NCI-H2107 treated with DMSO at 0.1 percent for 48 hours (cell line): ENCODE results near the gene MAP3K4.

Source experiments
- DNase-seq: peaks from one replicate; lab custom pipeline; 2025; ENCODE audit not compliant: unreplicated experiment; lab: John Stamatoyannopoulos, UW

The MAP3K4 gene, protein sequence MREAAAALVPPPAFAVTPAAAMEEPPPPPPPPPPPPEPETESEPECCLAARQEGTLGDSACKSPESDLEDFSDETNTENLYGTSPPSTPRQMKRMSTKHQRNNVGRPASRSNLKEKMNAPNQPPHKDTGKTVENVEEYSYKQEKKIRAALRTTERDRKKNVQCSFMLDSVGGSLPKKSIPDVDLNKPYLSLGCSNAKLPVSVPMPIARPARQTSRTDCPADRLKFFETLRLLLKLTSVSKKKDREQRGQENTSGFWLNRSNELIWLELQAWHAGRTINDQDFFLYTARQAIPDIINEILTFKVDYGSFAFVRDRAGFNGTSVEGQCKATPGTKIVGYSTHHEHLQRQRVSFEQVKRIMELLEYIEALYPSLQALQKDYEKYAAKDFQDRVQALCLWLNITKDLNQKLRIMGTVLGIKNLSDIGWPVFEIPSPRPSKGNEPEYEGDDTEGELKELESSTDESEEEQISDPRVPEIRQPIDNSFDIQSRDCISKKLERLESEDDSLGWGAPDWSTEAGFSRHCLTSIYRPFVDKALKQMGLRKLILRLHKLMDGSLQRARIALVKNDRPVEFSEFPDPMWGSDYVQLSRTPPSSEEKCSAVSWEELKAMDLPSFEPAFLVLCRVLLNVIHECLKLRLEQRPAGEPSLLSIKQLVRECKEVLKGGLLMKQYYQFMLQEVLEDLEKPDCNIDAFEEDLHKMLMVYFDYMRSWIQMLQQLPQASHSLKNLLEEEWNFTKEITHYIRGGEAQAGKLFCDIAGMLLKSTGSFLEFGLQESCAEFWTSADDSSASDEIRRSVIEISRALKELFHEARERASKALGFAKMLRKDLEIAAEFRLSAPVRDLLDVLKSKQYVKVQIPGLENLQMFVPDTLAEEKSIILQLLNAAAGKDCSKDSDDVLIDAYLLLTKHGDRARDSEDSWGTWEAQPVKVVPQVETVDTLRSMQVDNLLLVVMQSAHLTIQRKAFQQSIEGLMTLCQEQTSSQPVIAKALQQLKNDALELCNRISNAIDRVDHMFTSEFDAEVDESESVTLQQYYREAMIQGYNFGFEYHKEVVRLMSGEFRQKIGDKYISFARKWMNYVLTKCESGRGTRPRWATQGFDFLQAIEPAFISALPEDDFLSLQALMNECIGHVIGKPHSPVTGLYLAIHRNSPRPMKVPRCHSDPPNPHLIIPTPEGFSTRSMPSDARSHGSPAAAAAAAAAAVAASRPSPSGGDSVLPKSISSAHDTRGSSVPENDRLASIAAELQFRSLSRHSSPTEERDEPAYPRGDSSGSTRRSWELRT (N-terminal part only)

DNA sequence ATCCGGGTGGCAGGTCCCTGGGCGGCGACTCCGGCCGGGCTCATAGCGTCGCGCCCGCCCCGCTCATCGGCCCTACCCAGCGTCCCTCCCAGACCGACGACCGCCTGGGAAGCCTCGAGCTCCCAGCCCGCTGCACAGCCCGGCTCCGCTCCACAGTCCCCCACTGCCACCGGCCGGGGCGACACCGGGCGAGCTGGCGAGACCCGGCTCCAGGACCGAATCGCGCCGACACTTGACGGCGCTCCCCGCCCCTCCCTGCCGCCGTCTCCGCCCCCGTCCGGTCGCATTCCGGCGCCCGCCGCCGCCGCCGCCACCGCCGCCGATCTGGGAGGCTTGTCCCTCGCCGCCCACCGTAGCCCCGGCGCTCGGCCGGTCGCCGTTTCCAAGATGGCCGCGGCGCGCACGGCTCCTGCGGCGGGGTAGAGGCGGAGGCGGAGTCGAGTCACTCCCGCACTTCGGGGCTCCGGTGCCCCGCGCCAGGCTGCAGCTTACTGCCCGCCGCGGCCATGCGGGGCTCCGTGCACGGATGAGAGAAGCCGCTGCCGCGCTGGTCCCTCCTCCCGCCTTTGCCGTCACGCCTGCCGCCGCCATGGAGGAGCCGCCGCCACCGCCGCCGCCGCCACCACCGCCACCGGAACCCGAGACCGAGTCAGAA, at the start of gene MAP3K4:
MAP3K4 (plus strand) TSS at position 364 of the 655 bp plus-strand sequence; CDS start at position 527, 163 bp downstream.
- peak; percentile 51 for DNase-seq

DNA sequence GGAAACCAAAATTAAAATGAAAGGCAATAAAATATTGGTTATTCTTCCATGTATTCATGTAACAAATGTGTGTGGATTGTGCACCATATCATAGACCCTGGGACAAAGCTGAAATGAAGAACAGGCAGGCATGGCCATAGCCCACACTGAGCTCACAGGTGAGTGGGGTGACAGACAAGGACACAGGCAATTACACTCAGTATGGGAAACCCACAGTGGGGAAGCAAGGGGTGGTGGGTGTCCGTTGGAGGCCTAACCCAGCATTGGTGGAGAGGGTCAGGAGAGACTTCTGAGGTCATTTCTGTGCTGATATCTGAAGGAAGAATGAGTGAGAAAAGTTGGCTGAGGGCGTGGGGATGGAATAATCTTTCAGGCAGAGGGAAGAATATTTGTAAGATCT, 47.6 kb upstream of the MAP3K4 start:
- no peak for DNase-seq

DNA sequence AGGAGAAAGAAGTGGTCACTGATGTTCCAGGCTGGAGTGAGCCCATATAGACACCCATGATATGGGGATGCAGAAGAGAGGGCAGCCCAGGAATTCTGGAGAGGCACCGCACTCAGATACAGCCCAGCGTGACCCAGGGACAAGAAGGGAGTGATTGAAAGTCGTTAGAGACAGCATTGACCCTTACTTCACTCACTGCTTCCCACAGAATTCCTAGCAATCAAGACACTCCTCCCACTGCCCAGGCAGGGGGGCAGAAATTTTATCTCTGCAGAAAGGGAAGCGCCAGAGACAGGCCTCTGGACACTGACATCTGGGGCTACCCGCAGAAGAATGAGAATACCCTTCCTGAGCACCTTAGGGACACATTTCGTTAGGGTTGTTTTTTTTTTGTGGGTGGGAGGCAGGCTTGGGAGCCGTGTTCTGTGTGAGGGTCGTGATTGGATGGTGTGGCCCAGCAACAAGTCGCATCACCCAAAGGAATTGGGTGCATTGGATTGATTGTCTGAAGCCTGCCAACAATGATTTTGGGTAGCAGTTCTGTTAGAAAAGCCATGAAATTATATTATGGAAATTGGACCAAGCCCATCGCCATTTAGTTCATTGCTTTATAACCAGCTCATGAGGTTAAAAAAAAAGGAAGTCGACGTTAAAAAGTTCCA, 45.9 kb upstream of the MAP3K4 start:
- no peak for DNase-seq

DNA sequence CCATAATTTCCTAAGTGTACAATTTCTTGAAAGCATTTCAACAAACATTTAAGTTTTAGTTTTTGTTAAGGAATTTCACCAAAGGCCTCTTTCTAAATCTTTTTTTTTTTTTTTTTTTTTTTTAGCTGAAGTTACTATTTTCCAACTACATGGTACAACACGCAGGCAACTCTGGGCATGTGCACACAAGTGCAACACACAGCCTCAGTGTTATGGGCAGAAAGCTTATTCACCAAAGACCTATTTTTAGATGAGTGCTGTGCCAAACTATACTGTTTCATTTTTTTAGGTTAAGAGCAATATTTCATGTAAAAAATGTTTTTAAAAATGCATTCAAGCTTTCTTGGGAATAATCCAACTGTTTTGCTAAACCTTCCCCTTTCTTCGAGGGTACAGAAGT, 42.0 kb upstream of the MAP3K4 start:
- no peak for DNase-seq

DNA sequence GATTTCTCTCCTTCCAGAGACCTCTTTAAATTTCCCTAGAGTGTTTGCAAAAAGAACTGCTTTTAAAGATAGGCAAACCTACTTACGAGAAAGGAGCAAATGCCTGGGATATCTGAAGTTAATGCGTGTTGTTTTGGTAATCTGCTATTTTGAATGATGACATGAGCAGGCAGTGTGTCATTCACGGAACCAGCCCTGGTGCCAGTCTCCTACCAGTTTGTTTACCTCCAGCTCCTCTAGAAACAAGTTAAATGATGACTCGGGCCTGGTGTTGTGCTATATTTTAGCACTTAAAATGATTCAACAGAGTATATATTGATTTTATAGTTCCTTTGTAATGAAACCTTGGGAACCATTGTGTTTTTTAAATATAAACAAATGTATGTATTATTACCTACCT, 41.1 kb upstream of the MAP3K4 start:
- DNase-seq: no peak

DNA sequence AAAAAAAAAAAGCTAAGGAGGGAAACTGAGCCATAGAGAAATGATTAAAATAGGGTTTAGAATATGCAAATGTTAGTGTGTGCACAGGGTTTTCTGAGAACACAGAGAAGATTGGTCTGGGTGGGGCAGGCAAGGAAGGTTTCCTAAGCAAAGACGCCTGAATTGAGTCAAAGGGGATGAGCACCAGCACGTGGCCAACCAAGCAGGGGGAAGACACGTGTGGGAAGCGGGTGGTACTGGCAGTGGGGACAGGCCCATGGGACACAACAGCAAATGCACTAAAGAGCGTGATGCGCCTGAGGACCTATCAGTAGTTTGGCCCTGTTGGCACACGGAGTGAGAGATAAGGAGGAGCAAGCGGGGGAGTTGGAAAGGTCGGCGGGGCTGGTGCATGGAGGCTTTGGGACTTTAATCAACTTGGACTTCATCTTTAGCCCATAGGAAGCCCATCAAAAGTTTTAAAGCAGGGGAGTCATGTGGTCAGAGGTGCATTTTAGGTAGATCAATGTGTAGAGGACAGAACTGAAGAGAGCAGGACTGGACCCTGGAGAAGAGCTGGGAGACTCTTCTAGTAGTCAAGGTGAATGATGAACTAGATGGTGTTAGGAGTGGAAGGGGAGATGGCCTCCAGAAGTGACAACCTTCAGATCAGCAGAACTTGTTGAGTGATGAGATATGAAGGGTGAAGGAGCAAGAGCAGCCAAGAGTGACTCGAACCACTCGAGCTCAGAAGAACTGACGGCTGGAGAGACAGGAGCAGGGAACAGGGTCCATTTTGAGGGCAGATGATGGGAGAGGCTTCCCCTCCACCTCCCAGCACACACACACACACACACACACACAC, 40.2 kb upstream of the MAP3K4 start:
- DNase-seq: no peak

DNA sequence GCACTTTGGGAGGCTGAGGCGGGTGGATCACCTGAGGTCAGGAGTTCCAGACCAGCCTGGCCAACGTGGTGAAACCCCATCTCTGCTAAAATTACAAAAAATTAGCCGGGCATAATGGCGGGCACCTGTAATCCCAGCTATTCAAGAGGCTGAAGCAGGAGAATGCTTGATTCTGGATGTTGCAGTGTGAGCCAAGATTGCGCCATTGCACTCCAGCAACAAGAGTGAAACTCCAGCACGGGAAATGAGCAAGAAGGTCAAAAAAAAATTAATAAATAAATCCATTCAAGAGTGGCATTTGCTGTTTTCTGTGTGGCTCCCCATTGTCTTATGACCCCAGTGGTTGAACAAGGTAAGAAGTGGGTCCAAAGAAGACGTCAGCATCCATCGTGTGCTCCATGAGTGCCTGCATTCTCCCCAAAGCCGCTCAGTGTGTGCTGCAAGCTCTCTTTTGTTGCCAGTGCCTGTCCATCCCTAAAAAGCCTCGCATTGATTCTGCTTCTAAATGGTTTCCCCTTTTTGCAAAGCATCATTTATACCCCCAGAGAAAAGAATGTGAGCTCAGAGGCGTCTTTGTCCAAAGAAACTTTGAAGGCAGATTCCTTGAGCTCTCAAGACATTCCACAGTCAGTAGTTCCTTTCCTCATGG, 38.8 kb upstream of the MAP3K4 start:
- no peak for DNase-seq

DNA sequence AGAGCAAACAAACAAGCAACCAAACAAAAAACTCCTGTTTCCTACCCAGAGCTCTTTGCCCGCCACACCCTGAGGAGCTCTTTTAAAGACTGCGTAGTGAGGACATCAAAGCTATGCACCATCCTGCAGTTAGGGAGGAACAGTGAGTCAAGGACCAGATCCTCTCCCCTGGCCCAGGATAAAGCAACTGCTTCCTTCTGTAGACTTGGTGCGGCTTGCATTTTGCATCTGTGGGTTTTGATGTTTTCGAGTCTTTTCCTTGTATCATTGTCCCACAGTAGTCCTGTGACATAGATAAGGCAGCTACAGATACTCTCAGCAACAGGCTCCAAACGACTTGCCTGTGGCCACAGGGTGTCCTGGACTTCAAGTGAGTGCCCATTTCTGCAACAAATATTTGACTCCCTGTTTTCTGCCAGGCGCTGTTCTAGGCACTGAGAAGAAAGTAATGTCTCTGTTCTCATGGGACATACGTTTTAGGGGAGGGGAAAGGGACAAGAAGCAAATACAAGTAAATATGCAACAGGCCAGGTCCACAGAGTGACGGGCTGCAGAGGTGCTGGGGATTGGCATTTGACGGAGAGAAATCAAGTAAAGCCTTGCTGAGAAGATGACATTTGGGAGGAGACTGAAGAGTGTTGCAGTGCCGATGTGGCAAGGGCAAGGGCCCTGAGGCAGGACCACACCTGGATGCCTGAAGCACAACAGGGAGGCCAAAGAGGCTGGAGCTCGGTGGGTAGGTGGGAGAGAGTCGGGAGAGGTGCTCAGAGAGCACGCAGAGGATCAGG, 35.9 kb upstream of the MAP3K4 start:
- DNase-seq: no peak

DNA sequence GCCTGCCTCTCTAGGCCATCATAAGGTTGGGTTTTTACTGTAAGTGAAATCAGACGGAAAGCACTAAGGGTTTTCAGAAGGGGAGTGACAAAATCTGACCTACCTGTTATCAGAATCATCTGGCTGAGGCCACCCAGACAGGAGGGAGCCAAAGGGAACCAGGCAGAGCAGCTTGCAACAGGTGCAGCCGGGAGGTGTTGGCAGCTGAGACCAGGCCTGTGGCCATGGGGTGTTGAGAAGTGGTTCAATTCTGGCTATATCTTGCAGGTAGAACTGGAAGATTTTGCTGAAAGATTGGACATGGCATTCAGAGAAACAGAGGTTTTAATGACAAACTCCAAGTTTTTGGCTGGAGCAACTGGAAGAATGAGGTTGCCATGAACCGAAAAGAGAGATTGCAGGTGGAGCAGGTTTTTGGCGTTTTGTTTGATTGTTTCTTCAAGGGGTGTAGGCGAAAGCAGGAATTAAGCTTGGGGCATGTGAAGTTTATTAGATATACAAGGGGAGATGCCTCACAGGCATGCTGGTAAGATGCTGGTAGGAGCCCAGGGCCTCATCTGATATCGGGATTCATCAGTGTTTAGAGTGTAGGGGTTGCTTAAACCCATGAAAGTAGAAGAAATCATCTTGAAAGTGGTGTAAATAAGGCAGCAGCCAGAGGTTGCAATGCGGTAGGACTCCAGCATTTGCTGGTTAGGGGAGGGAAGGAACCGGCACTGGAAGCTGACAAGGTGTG, 35.1 kb upstream of the MAP3K4 start:
- DNase-seq: no peak

DNA sequence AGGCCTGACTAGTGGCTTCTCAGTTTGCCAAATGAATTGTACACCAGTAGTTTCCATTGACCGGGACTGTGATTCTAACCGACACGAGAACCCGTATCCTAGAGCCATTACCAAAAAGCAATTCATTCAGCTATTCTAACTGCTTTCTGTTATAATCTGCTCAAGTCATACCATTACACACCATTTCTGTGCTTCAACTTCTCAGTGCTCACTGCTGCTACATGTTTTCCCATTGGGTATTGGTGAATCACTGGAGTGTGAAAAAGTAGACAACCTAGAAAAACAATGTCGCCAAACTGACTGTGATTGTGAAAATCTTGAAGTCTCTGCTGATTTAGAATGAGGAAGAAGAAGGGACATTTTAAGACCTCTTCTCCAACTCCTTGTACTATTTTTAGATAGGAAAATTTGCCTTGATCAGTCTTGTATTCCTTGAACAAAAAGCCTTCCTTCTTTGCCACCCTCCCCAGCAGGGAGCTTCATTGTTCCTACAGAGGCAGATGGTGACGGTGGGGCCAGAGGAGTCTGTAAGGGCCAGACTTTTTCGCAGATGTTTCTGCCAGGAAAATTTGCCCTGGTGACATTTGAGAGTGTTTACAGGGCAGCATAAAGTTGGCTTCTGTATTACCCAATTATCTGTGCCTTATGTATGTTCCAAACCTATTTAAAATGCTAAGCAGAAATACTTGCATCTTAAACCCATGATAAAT, 31.7 kb upstream of the MAP3K4 start:
- peak; percentile 30 for DNase-seq

DNA sequence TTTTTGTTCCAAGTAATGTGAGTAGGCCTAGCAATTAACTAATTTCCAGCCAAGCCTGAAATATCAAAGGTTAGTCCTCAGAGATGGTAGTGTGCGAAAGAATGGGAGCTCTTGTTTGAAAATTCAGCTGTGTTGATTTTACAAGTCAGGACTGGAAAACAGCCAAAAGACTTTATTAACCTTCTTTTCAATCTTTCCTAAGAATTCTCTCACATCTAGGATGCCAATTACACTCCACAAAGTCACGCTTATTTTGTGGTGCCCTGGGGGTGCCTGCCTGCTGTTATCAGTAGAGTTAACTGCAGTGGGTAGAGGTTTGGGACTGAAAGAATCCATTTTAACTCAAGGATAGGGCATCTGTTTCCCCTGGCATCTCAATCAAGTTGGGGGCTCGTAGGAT, 30.7 kb upstream of the MAP3K4 start:
- DNase-seq: no peak

DNA sequence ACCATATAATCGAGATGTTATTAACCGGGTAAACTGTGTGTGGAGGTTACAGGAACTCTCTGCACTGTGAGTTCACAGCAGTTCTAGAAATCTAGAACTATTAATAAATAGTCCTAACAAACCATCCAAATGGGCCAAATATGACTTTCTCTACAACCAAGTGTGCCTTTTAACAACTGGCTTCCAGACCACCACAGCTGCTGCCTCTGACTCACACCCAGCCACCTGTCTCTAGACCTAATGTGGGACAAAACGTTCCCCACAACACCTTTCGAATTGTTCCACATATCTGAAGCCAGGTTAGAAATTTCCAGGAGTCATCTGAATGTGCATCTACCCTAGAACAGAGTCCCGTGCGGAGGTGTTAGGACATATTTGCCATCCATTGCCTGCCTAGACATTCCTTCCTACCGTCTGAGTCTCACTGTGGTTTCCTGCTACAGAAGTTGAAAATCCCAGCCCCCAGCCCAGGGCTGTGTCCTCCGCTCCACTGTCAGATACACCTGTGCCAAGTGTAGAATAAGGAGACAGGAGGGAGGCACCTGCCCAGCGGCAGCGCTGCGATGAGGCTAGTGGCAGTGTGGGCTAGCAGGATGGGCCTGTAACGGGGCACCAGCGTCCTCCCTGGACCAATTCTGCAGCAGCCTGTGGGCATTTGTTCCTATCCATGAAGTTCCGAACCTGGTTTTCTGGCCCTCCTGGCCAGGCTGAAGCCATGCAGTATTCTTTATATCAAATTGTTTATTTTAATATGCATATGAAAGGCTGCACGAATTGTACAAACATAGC, 28.5 kb upstream of the MAP3K4 start:
- DNase-seq: no peak

DNA sequence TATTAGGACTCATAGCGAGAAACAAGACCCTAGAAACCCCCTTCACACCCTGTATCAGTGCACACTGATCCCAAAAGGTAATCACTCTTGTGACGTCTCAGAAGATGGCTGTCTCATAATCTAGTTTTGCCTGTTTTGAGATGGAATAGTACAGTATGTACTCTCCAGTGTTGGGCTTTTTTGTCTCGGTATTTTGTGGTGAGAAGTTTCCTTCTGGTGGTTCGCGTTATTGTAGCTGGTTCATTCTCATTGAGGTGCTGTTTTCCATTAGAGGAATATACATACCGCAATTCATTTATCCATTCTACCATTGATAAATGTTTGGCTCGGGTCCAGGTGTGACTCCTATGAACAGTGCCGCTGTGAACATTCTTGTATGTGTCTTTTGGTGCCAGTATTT, 27.9 kb upstream of the MAP3K4 start:
- DNase-seq: no peak

DNA sequence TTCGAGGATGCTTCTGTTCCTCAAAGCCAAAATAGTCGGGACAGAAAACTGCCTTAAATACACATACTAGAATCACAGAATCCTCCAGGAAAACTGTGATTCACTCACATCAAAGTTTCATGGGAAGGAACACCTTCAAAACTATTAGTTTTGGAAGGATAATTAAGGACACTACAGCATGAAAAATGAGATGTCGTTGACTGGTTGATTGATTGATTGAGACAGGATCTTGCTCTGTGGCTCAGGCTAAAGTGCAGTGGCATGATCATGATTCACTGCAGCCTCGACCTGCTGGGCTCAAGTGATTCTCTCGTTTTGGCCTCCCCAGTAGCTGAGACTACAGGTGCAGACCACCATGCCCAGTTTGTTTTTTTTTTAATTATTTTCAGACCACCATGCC, 25.7 kb upstream of the MAP3K4 start:
- DNase-seq: no peak

DNA sequence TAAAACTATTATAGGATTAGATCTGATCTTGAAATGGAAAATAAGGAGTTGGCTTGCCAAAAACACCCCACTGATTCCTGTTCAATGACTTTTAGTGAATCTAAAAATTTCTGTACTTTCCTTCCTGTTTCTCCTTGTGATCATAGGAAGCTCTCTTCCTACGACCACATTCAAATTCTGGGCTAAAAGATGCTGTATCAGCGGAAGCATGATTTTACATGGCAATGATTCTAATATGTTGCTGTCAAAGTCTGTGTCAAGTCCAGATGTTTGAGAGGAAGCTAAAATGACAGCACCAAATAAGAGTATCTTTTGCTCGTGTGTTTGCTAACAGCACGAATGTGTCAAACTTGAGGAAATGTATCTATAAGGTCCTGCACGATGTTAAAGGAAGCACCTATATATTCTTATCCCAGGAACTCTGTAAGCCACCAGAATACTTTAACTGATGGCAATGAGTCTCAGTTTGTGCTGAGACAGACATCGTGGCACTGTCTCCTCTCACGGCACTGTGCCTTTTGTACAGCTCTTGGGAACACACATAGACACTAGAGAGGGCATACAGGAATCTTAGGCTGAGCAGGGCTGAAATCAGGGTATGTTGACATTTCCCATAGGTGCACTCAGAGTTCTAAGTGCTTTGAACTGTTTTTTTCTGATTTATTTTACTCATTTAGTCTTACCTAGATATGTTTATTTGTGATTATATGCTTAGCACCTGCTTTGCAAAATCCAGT, 24.9 kb upstream of the MAP3K4 start:
- DNase-seq: no peak
